ENCODE measurements around the gene GSX1.

GRCh38 chr13:27810461-27810860 lies 18.2 kb downstream of the GSX1 start:
- no peak for TF ChIP-seq CTCF (IDR thresholded peaks at IDR 0.05; ENCODE audit: low read depth, low read length)
- TF ChIP-seq EZH2phosphoT487 (IDR thresholded peaks at IDR 0.05; ENCODE audit: low read depth): no peak

All from OCI-LY3 (cell line).